DND-41 (cell line): ENCODE data around the gene CARD11.

Experiments
- ATAC-seq: fragments of 200-7000 bp; cut with Tn5 transposase; 3 replicates; pipeline ENCODE4 v1.9.1; 2021; ENCODE audit warnings: low read depth; ENCODE audit not compliant: insufficient read depth
- DNase-seq: peaks from one replicate; pipeline ENCODE4 v3.0.0-alpha.2; 2020
- H2AFZ ChIP-seq: 2 replicates; pipeline ENCODE4 v1.6.0; 2012; ENCODE audit warnings: low read depth, low read length
- H3K27ac ChIP-seq: 2 replicates; pipeline ENCODE4 v1.5.1; 2012; ENCODE audit warnings: low read length, inconsistent platforms
- H3K27me3 ChIP-seq: fragments of 200-600 bp; sonication (generic); 2 replicates; pipeline ENCODE4 v1.6.0; 2012; ENCODE audit warnings: low read length, mild to moderate bottlenecking, inconsistent platforms; ENCODE audit not compliant: insufficient read depth, poor library complexity
- H3K36me3 ChIP-seq: 2 replicates; pipeline ENCODE4 v1.5.1; 2012; ENCODE audit warnings: low read length, inconsistent platforms; ENCODE audit not compliant: insufficient read depth
- H3K4me1 ChIP-seq: 2 replicates; pipeline ENCODE4 v1.5.1; 2012; ENCODE audit warnings: mild to moderate bottlenecking, low read length; ENCODE audit not compliant: insufficient read depth
- H3K4me2 ChIP-seq: 2 replicates; pipeline ENCODE4 v1.6.0; 2012; ENCODE audit warnings: mild to moderate bottlenecking, moderate library complexity, low read length, inconsistent platforms; ENCODE audit not compliant: insufficient read depth
- H3K4me3 ChIP-seq, 2 experiments: fragments of 200-600 bp in 1 of 2; shearing (Covaris generic) in 1 of 2; 2 replicates each; pipeline ENCODE4 v1.5.1; 2012 to 2016; ENCODE audit warnings: inconsistent platforms in 2 of 2, low read length in 2 of 2, mild to moderate bottlenecking in 2 of 2, low read depth in 1 of 2, moderate library complexity in 1 of 2
- H3K79me2 ChIP-seq: 2 replicates; pipeline ENCODE4 v1.6.0; 2012; ENCODE audit warnings: low read length, inconsistent platforms; ENCODE audit not compliant: insufficient read depth
- H3K9ac ChIP-seq: 2 replicates; pipeline ENCODE4 v1.6.0; 2012; ENCODE audit warnings: low read depth, mild to moderate bottlenecking, inconsistent platforms, low read length, moderate library complexity
- H3K9me3 ChIP-seq: 2 replicates; pipeline ENCODE4 v1.5.1; 2012; ENCODE audit warnings: low read length, moderate library complexity, mild to moderate bottlenecking, inconsistent platforms; ENCODE audit not compliant: insufficient read depth, severe bottlenecking
- H4K20me1 ChIP-seq: 2 replicates; pipeline ENCODE4 v1.6.0; 2012; ENCODE audit warnings: low read length; ENCODE audit not compliant: insufficient read depth
- EZH2 ChIP-seq: IDR thresholded peaks from 3 replicates; pipeline ENCODE4 v1.6.1; 2012; ENCODE audit warnings: borderline replicate concordance, low read depth, mild to moderate bottlenecking, moderate library complexity, low read length, inconsistent platforms; ENCODE audit not compliant: severe bottlenecking
- TF ChIP-seq, protein P1 (sequence below): IDR thresholded peaks from 2 replicates; pipeline ENCODE4 v1.5.1; 2012; ENCODE audit warnings: borderline replicate concordance, low read length, moderate library complexity, mild to moderate bottlenecking; ENCODE audit not compliant: poor library complexity, severe bottlenecking; ENCODE audit errors: extremely low read depth

CARD11 gene

DNA sequence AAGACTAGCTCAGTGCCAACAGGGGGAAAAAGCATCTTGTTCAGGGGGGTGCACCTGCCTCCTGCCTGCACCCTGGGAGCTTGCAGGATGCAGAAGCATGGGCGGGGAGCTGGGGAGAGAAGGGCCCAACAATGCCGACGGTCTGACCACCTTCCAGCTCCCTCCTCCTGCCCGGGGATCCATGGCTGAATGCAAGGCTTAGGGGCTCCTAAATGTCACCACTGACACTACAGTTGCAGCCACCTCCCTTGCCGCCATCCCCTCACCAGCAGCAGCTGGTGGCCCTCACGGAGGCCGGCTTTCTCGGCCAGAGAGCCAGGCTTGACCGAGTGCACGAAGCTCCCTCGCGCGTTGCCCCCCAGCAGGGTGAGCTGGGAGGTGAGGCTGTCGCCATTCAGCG, 120.8 kb downstream of the CARD11 start:
- Histone ChIP-seq H3K4me2 (no peak overlapping the region), H2AFZ (no peak overlapping the region), H3K36me3 (no peaks in the 10 kb centered on the region), H3K79me2 (no peaks in the 10 kb centered on the region), H3K9me3 (no peaks in the 10 kb centered on the region), H4K20me1 (no peaks in the 10 kb centered on the region), H3K9ac (no peak overlapping the region), H3K27ac (no peak overlapping the region), H3K27me3 (no peaks in the 10 kb centered on the region), H3K4me1 (no peaks in the 10 kb centered on the region), H3K4me3 (no peak overlapping the region)
- DNase-seq = no peak
- ATAC-seq = no peak
- TF ChIP-seq, protein P1, sequence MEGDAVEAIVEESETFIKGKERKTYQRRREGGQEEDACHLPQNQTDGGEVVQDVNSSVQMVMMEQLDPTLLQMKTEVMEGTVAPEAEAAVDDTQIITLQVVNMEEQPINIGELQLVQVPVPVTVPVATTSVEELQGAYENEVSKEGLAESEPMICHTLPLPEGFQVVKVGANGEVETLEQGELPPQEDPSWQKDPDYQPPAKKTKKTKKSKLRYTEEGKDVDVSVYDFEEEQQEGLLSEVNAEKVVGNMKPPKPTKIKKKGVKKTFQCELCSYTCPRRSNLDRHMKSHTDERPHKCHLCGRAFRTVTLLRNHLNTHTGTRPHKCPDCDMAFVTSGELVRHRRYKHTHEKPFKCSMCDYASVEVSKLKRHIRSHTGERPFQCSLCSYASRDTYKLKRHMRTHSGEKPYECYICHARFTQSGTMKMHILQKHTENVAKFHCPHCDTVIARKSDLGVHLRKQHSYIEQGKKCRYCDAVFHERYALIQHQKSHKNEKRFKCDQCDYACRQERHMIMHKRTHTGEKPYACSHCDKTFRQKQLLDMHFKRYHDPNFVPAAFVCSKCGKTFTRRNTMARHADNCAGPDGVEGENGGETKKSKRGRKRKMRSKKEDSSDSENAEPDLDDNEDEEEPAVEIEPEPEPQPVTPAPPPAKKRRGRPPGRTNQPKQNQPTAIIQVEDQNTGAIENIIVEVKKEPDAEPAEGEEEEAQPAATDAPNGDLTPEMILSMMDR = no peak
- no peak for TF ChIP-seq EZH2

DNA sequence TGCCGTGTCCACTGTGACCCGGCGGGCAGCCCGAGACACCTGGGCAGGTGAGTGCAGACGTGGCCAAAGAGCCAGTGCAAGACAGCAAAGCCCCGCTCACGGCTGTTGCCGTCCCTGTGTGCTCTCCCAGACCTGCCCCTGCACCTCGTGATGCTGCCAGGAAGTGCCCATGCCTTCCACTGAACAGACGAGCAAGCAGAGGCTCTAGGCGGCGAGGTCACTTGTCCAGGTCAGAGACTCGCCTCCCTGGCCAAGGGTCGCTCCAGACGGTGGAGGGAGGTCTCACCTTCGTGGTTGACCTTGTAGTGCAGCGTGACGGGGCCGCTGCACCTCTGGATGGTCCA, 121.3 kb downstream of the CARD11 start:
- Histone ChIP-seq H3K9ac (no peak overlapping the region), H3K9me3 (no peaks in the 10 kb centered on the region), H4K20me1 (no peaks in the 10 kb centered on the region), H3K79me2 (no peaks in the 10 kb centered on the region), H3K27ac (no peak overlapping the region), H3K4me3 (no peak overlapping the region), H3K36me3 (no peaks in the 10 kb centered on the region), H2AFZ (no peak overlapping the region), H3K4me1 (no peaks in the 10 kb centered on the region), H3K27me3 (no peaks in the 10 kb centered on the region), H3K4me2 (no peak overlapping the region)
- ATAC-seq (no peak), DNase-seq (no peak)
- TF ChIP-seq, protein P1 = no peak
- no peak for TF ChIP-seq EZH2

DNA sequence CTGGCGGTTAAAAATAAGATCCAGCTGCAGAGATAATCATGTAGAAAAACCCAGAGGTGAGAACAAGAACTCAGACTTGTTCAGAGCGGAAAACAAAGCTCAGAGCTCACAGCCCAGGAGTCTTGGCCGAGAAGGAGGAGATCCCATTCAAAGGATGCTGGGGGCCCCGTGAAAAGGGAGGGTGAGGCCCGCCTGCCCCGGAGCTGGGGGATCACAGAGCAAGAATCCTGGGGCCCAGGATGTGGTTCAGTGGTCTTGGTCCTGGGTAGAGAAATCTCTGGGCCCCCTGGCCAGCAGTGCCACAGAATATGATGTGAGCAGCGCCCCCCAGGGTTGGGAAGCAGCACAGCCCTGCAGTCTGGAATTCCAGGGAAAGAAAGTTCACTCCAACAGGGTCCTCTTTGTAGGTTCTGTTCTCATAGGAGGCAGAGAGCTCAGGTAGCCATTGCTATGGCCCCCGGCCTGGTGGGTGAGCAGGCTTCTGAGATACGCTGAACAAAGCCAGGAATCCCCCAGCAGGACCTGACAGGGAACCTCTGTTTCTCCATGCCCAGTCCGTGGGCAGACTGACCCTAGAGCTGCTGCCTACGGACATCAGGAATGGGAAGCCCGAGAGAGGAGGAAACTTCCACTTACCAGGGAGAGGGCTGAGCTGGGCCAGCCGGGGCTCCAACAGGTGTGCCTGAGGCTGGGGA, 121.9 kb downstream of the CARD11 start:
- no peak; the same call in 2 of the 3 replicates for ATAC-seq
- no peak overlapping the region for H3K9ac ChIP-seq
- TF ChIP-seq, protein P1 = peak; percentile 27
- TF ChIP-seq EZH2 = no peak
- no peaks in the 10 kb centered on the region for H3K36me3 ChIP-seq
- no peaks in the 10 kb centered on the region for H3K9me3 ChIP-seq
- no peaks in the 10 kb centered on the region for H3K27me3 ChIP-seq
- H3K4me3 ChIP-seq = no peak overlapping the region
- no peak overlapping the region for H3K4me2 ChIP-seq
- no peak overlapping the region for H3K27ac ChIP-seq
- H4K20me1 ChIP-seq = no peaks in the 10 kb centered on the region
- H3K4me1 ChIP-seq = no peaks in the 10 kb centered on the region
- DNase-seq = no peak
- H3K79me2 ChIP-seq = no peaks in the 10 kb centered on the region
- H2AFZ ChIP-seq = no peak overlapping the region
